HepG2 (cell line): ENCODE measurements around the gene OR10K1. TPM values are rescaled to one million over a fixed set of nuclear protein-coding genes. Genes with fewer than 3 reads are reported as not detected.

Source experiments
- ATAC-seq: fragments of 200-7000 bp; cut with Tn5 transposase; 3 replicates; pipeline ENCODE4 v1.9.1; 2020; ENCODE audit warnings: mild to moderate bottlenecking, moderate library complexity
- BruUV-seq: library from RNA; stranded (reverse); fragments of 400-500 nt; replicated peaks from 2 replicates; lab custom pipeline; 2021; lab: Mats Ljungman, UMichigan
- CTCF ChIA-PET: fragments of 300-600 bp; formaldehyde crosslinking; extraction: SDS; loops from one replicate; lab custom pipeline; 2021; ENCODE audit warnings: low total read pairs, inconsistent platforms, low intra/inter-chr PET ratio; lab: Yijun Ruan, JAX
- POLR2A ChIA-PET: fragments of 350-600 bp; sonication (Branson Sonifier 250); formaldehyde crosslinking; loops from one replicate; lab custom pipeline; 2020; ENCODE audit warnings: antibody characterized with exemption, inconsistent platforms; lab: Yijun Ruan, JAX
- DNase-seq: peaks from one replicate; pipeline ENCODE4 v3.0.0-alpha.2; 2015; ENCODE audit warnings: low spot score
- FAIRE-seq: peaks from 3 replicates; lab custom pipeline; 2011; peaks lifted over from hg19 to GRCh38; lab: Jason Lieb, UNC
- H2AFZ ChIP-seq: one replicate; pipeline ENCODE4 v1.6.1; 2011; ENCODE audit warnings: low read length, inconsistent platforms
- H3K27ac ChIP-seq: fragments of 300-600 bp; 3 replicates; pipeline ENCODE4 v1.8.0; 2011; ENCODE audit warnings: mixed run types, mild to moderate bottlenecking, mixed read lengths, low read length, inconsistent platforms; ENCODE audit not compliant: insufficient read depth; ENCODE audit errors: extremely low read length
- H3K27me3 ChIP-seq, 2 experiments: fragments of 200-600 bp in 1 of 2; 2 replicates in 1 of 2; 3 replicates in 1 of 2; pipeline versions ENCODE4 v1.6.0 to v1.8.0; 2011; ENCODE audit warnings: low read length in 2 of 2, mild to moderate bottlenecking in 2 of 2, moderate library complexity in 2 of 2, inconsistent platforms in 1 of 2; ENCODE audit not compliant: insufficient read depth in 2 of 2, control insufficient read depth in 1 of 2
- H3K36me3 ChIP-seq, 2 experiments: fragments of 200-600 bp in 1 of 2; replicated peaks in 1 of 2; 2 replicates in 1 of 2; 3 replicates in 1 of 2; pipeline versions ENCODE4 v1.5.1 to v1.8.0; 2011; ENCODE audit warnings: low read length in 2 of 2, inconsistent platforms in 1 of 2; ENCODE audit not compliant: insufficient read depth in 2 of 2, control insufficient read depth in 1 of 2
- H3K4me1 ChIP-seq: 2 replicates; pipeline ENCODE4 v1.5.1; 2012; ENCODE audit warnings: low read length, inconsistent platforms; ENCODE audit not compliant: insufficient read depth
- H3K4me2 ChIP-seq: 2 replicates; pipeline ENCODE4 v1.6.0; 2011; ENCODE audit warnings: low read depth, low read length, inconsistent platforms
- H3K4me3 ChIP-seq, 3 experiments: fragments of 200-600 bp in 1 of 3; sonication (generic), shearing (Covaris generic) in 1 of 3; replicated peaks in 1 of 3; 2 replicates each; pipeline ENCODE4 v1.5.1; 2011 to 2016; ENCODE audit warnings: low read length in 3 of 3, inconsistent platforms in 2 of 3, low read depth in 2 of 3, mild to moderate bottlenecking in 2 of 3, control low read depth in 1 of 3, mixed read lengths in 1 of 3; ENCODE audit not compliant: insufficient read depth in 1 of 3
- H3K79me2 ChIP-seq: one replicate; pipeline ENCODE4 v1.6.1; 2011; ENCODE audit warnings: low read length, inconsistent platforms; ENCODE audit not compliant: insufficient read depth
- H3K9ac ChIP-seq: 2 replicates; pipeline ENCODE4 v1.6.0; 2011; ENCODE audit warnings: mild to moderate bottlenecking, low read depth, low read length, inconsistent platforms; ENCODE audit not compliant: insufficient read depth
- H3K9me3 ChIP-seq: 2 replicates; pipeline ENCODE4 v1.5.1; 2012; ENCODE audit warnings: mild to moderate bottlenecking, low read length
- H4K20me1 ChIP-seq: 2 replicates; pipeline ENCODE4 v1.6.0; 2011; ENCODE audit warnings: inconsistent platforms, mild to moderate bottlenecking, low read length, moderate library complexity; ENCODE audit not compliant: insufficient read depth
- ATM ChIP-seq: fragments of 450-650 bp; IDR thresholded peaks from 2 replicates; pipeline ENCODE4 v1.7.1; 2017; ENCODE audit warnings: mild to moderate bottlenecking, borderline replicate concordance
- HNRNPH1 ChIP-seq: fragments of 200-400 bp; formaldehyde crosslinking; optimal IDR thresholded peaks from 2 replicates; pipeline ENCODE3; 2017; ENCODE audit warnings: mild to moderate bottlenecking, low read depth, low read length
- KDM5A ChIP-seq: fragments of 200-600 bp; sonication (generic); IDR thresholded peaks from 2 replicates; pipeline ENCODE4 v1.7.0; 2018; ENCODE audit warnings: antibody characterized with exemption, mild to moderate bottlenecking, low read length, borderline replicate concordance
- MAFK ChIP-seq, 2 experiments: IDR thresholded peaks in 1 of 2; conservative IDR thresholded peaks in 1 of 2; 2 replicates each; pipeline ENCODE4 v1.6.1; 2011; ENCODE audit warnings: improper control_type of control experiment in 2 of 2, low read length in 2 of 2
- NBN ChIP-seq: fragments of 450-650 bp; conservative IDR thresholded peaks from 2 replicates; pipeline ENCODE4 v1.6.1; 2017
- NCOA2 ChIP-seq: sonication (generic); formaldehyde crosslinking; IDR thresholded peaks from 2 replicates; pipeline ENCODE4 v1.8.0; 2022; ENCODE audit warnings: inconsistent platforms
- NFE2L2 ChIP-seq: fragments of 150-350 bp; IDR thresholded peaks from 2 replicates; pipeline ENCODE4 v1.6.1; 2014; ENCODE audit warnings: low read length
- SIX1 ChIP-seq: sonication (generic); formaldehyde crosslinking; IDR thresholded peaks from 2 replicates; pipeline ENCODE4 v1.4.0; 2020; ENCODE audit warnings: missing genetic modification reagents, borderline replicate concordance
- SMAD3 ChIP-seq: sonication (generic); formaldehyde crosslinking; IDR thresholded peaks from 2 replicates; pipeline ENCODE4 v1.4.0; 2020; ENCODE audit warnings: missing genetic modification reagents
- TSC22D2 ChIP-seq: sonication (generic); formaldehyde crosslinking; IDR thresholded peaks from 2 replicates; pipeline ENCODE4 v1.5.1; 2020; ENCODE audit warnings: missing genetic modification reagents, mild to moderate bottlenecking, borderline replicate concordance
- WGBS: methylation state at CpG from one replicate; pipeline ENCODE4 v1.1.6; 2017; ENCODE audit warnings: low lambda C conversion rate; 5-methylcytosine and 5-hydroxymethylcytosine counted together
- in situ Hi-C: cut with HindIII; loops from 2 replicates; pipeline ENCODE4 v1.10.0; 2017; ENCODE audit warnings: low pct_unique_long_range_greater_than_20kb; ENCODE audit not compliant: extremely low pct_ligation_motif_present
- intact Hi-C: fragments of 100-400 bp; cut with micrococcal nuclease; formaldehyde crosslinking; loops from one replicate; pipeline ENCODE4 v1.10.0; 2022; ENCODE audit not compliant: unreplicated experiment
- polyA plus RNA-seq, 8 experiments: library from polyadenylated mRNA; depleted of rRNA in 3 of 8; stranded (reverse) in 7 of 8; unstranded in 1 of 8; fragments of >200 nt; fragmentation: Illumina TruSeq in 4 of 8; extraction: Trizol in 4 of 8; gene quantifications; 2 replicates each; pipeline versions ENCODE4 v1.2.1 to v1.2.3, GENCODE V29; 2011 to 2016; ENCODE audit warnings: low read depth in 4 of 8, missing spikeins in 1 of 8, mixed read lengths in 1 of 8; ENCODE audit not compliant: insufficient read depth in 1 of 8
- total RNA-seq, 5 experiments: library from RNA; depleted of rRNA; stranded (reverse); fragments of >200 nt; fragmentation: Illumina TruSeq; extraction: Trizol; gene quantifications; 2 replicates each; pipeline ENCODE4 v1.2.3, GENCODE V29; 2016; ENCODE audit warnings: low read depth in 1 of 5

The OR10K1 gene
- total and polyA plus RNA-seq, 2 of the 13 experiments (the other 11 are each of a cell fraction or from before 2014, with no cell fraction given): not detected

DNA sequence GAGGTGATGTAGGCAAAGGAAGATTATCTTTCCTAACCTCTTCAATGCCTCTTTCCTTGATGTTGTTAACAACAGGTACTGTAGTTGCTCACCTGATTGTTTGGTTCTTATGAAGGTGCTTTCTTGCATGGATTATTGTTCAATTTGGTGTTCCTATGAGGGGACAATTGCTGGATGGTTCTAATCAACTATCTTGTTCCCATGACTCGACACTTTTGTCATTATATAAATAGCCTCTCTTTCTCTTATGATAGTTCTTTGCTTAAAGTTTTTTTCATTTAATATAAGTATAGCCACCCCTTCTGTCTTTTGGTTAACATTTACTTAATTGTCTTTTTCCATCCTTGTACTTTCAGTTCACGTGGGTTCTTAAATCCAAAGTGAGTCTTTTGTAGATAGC, 45.9 kb downstream of the OR10K1 start:
- intact Hi-C loops: loop anchor here (2.0 kb wide), 1 partner anchor 491 kb away; no protein-coding TSS in a partner anchor
- Histone ChIP-seq H3K79me2 (no peaks in the 10 kb centered on the region), H3K9me3 (peaks cover 4% of the 10 kb centered on the region; the same call in 1 of the 2 replicates), H3K36me3 (no peaks in the 10 kb centered on the region), H4K20me1 (no peaks in the 10 kb centered on the region), H2AFZ (no peak overlapping the region), H3K4me2 (no peak overlapping the region), H3K27me3 (no peaks in the 10 kb centered on the region), H3K4me3 (no peak overlapping the region), H3K9ac (no peak overlapping the region), H3K4me1 (no peaks in the 10 kb centered on the region), H3K27ac (no peak overlapping the region)
- CTCF ChIA-PET: no interaction called here
- FAIRE-seq (no peak), ATAC-seq (no peak), DNase-seq (no peak)
- POLR2A ChIA-PET: no interaction called here
- 1% methylated on average over 2 of the region's 2 CpGs for whole genome bisulfite sequencing
- in situ Hi-C loops: no loop called here
- BruUV-seq: no TSS peak
- TF ChIP-seq MAFK (conservative IDR thresholded peaks at IDR 0.05 in 1 of 2, IDR thresholded peaks at IDR 0.05 in 1 of 2; ENCODE audit: low read length in 2 of 2) (peak; percentile 32 to 33; a peak in 1 of 4 replicates), NCOA2 (CRISPR knock-in tag) (no peak), SIX1 (no peak), NFE2L2 (peak; percentile 52), SMAD3 (CRISPR knock-in tag) (no peak)

DNA sequence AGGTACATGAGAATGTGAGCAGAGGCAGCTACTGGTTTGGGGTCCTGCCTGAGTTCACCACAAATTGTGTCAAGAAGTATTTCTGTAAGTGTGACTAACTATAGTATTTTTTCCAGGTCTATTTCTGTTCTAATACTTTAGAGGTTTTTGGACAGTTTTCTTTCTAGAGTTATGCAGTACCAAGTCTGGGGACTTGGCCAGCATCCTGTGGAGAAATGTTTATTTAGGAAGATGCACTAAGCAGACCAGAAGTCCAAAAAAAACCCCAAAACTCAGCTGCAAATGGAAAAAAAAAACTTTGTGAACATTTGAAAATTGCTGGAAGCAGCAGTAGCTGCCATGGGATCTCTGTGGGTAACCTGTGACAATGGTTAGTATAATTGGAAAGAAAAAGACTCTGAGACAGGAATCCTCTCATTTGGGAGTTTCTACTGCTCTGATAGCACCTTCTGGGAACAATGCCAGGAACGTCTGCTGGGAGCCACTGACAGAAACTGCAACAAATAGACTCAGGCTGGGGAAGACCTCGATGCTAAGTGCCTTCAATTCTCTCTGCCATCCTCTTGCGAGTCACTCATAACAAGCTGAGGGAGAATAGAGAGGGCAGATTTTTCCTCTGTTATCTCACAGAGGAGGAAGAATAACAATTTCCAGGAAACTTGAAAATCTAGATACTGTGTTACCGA, 48.0 kb downstream of the OR10K1 start:
- no peaks in the 10 kb centered on the region for H3K27me3 ChIP-seq
- DNase-seq: no peak
- H2AFZ ChIP-seq: no peak overlapping the region
- no peaks in the 10 kb centered on the region for H3K4me1 ChIP-seq
- no peaks in the 10 kb centered on the region for H3K36me3 ChIP-seq
- H3K4me2 ChIP-seq: no peak overlapping the region
- FAIRE-seq: no peak
- no peaks in the 10 kb centered on the region for H3K79me2 ChIP-seq
- ATAC-seq: no peak
- CTCF ChIA-PET: no interaction called here
- WGBS: 8% methylated on average over 4 of the region's 4 CpGs
- in situ Hi-C loops (no loop called here), intact Hi-C loops (no loop called here)
- H3K27ac ChIP-seq: no peak overlapping the region
- BruUV-seq: no TSS peak
- H3K9me3 ChIP-seq: no peaks in the 10 kb centered on the region
- no peak overlapping the region for H3K9ac ChIP-seq
- H4K20me1 ChIP-seq: no peaks in the 10 kb centered on the region
- H3K4me3 ChIP-seq: no peak overlapping the region
- TF ChIP-seq TSC22D2 (CRISPR knock-in tag) (no peak), NBN (no peak), HNRNPH1 (no peak), ATM (no peak), KDM5A (no peak)
- POLR2A ChIA-PET: no interaction called here
